HG03108 (cell line): Measurements from ENCODE around the gene PP2D1.
"Not testable (repeated sequence)": the region's sequence is repeated elsewhere in the genome, so short reads cannot be mapped to it uniquely, and the experiment has no call there.

ENCODE experiments used
- ATAC-seq: cut with Tn5 transposase; IDR thresholded peaks from one replicate; pipeline ENCODE4 v1.9.1; 2021; ENCODE audit warnings: moderate library complexity; ENCODE audit not compliant: unreplicated experiment

Gene PP2D1, protein sequence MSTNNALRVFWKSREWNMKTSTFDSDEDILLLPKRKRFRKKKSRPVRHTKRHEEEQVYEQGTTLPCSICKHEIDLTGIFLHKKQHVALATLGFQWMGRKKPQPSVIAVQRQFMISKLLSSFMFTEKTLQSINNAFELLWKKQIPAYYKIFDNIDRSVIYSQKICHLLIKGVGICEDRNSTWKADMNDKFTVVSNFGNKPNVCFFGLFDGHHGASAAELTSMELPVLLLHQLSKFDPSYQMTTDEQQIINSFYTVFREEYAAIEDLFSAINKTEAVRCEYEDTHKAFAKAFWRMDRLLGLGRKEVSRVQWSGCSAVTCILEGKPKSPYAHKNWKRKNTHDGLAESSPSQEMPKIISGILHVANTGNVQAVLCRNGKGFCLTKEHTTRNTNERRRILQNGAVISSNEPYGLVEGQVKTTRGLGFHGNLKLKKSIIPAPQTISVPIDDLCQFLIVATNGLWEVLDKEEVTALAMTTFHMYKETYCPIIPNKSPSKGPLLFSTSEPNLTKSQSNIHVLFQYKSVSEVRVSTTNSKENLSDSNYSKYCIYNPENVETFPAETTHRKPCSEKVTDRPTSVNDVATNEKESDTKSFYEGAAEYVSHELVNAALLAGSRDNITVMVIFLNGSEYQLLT

DNA sequence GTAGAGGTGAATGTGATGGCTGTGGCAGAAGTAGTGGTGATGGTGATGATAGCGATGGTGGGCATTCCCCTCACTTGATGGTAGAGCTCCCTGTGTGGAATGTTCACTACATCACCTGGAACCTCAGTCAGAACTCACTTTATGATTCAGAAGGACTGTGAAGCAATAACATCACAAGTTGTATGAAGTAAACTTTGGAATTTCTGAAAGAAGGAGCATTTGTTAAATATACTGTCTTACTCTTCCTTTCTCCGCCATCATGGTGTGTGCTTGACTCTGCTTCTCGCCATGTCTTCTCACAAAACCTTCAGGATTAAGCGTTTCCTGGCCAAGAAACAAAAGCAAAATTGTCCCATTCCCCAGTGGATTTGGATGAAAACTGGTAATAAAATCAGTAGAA lies at the start of gene PP2D1:
TSS of gene PP2D1 (minus strand) at position 101 of the 400 bp plus-strand sequence. CDS start 192 bp downstream, outside the sequence.
- no peak for ATAC-seq

DNA sequence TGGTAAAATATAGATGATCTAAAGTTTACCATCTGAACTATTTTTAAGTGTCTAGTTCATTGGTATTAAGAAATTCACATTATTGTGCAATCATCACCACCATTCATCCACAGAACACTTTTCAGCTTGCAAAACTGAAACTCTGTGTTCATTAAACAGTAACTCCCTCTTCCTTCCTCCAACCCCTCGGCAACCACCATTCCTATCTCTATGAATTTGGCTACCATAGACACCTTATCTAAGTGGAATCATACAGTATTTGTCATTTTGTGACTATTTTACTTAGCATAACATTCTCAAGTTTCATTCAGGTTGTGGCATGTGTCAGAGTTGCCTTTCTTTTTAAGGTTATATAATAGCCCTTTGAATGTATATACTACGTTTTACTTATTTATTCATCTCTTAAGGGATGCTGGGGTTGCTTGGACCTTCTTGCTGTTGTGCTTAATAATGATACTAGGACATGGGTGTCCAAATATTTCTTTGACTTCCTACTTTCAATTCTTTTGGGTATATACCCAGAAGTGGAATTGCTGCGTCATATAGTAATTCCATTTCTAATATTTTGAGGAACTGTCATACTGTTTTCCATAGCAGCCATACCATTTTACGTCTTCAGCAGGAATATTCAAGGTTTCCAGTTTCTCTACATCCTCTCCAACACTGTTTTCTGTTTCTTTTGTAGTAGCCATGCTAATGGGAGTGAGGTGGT lies 49.1 kb upstream of the PP2D1 start:
- peak; percentile 64 for ATAC-seq

GRCh38 chr3:20059929-20060328 lies 47.9 kb upstream of the PP2D1 start:
- ATAC-seq = no peak

GRCh38 chr3:20057612-20058180 lies 45.6 kb upstream of the PP2D1 start:
- no peak for ATAC-seq

- no peak for ATAC-seq
These were observed 44.9 kb upstream of the PP2D1 start for GRCh38 chr3:20056725-20057611.

DNA sequence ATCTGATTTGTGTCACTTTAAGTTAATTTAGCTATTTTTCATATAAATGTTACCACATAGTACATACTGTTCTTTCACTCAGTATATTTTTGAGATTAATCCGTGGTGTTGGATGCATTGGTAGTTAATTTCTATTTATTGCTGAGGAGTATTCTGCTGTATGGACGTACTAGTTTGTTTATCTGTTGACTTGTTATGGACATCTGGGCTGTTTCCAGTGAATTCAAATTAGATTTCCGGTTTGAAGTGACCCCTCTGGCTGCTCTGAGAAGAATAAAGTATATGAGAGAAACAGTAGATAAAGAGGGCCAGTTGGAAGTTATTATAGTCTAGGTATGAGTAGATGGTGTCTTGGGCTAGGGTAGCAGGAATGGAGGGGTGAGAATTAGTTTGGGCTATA lies 43.8 kb upstream of the PP2D1 start:
- no peak for ATAC-seq

- peak; percentile 15 for ATAC-seq
These were observed 43.1 kb upstream of the PP2D1 start for GRCh38 chr3:20055020-20055775.

DNA sequence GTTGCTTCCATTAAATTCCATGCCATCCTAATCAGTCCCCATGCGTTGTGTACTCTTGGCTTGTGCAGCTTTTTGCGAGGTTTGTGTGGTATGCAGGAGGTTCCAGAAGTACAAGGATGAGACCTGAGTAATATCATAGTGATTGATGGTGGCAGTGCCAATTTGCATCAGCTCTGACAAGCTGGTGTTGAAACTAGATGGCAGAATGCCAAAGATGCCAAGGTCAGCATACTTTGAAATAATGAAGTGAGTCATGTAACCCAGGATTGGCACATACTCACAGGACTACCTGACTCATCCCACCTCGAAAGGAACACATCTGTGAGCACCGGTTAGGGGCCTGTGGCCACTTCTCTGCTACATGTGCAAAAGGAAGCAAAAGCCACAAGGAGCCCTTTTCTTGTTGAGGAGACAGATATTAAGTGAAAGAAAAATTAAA lies 42.5 kb upstream of the PP2D1 start:
- ATAC-seq = peak; percentile 84

GRCh38 chr3:20052851-20053250 lies 40.8 kb upstream of the PP2D1 start:
- ATAC-seq = no peak

DNA sequence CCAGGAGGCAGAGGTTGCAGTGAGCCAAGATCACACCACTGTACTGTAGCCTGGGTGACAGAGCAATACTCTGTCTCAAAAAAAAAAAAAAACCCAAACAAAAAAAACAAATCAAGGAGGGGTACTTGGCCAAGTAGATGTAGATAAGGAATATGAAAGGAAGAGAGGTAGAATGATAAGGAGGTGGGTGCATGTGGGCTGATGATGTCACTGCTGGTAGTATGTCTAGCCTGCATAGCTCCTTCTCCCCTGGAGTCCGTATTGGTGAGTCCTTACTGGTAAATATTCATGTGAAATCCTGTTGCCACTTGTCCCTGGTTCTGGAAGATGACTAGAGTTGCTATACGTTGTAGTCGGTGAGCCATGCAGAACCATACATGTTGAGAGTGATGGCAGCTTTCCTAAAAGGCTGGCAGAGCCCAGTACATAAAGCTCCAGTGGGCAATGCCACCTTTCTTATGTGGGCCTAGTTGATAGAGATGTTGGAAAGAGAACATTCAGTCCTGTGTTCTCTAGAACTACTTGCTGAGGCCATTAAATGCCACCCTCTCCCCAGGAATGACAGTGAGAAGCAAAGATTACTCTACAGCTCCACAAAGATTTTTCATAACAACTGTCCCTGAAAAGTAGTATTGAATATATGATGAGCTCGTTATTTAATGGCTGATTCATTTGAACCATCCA lies 39.2 kb upstream of the PP2D1 start:
- no peak for ATAC-seq

GRCh38 chr3:20047976-20048883 lies 36.2 kb upstream of the PP2D1 start:
- peak; percentile 7 for ATAC-seq

- no peak for ATAC-seq
These were observed 35.3 kb upstream of the PP2D1 start for GRCh38 chr3:20047341-20047779.

- ATAC-seq = no peak
These were observed 34.5 kb upstream of the PP2D1 start for GRCh38 chr3:20046556-20046955.

DNA sequence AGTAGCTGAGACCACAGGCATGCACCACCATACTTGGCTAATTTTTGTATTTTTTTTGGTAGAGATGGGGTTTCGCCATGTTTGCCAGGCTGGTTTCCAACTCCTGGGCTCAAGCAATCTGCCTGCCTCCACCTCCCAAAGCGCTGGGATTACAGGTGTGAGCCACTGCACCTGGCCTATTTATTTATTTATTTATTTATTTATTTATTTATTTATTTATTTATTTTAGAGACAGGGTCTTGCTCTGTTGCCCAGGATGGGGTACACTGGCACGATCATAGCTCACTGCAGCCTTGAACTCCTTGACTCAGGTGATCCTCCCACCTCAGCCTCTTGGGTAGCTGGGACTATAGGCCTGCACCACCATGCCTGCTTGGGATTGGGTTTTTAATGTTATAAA lies 33.1 kb upstream of the PP2D1 start:
- ATAC-seq = not testable (repeated sequence)

- no peak for ATAC-seq
These were observed 31.8 kb upstream of the PP2D1 start for GRCh38 chr3:20043825-20044224.

- peak; percentile 16 for ATAC-seq
These were observed 31.3 kb upstream of the PP2D1 start for GRCh38 chr3:20043396-20043795.

DNA sequence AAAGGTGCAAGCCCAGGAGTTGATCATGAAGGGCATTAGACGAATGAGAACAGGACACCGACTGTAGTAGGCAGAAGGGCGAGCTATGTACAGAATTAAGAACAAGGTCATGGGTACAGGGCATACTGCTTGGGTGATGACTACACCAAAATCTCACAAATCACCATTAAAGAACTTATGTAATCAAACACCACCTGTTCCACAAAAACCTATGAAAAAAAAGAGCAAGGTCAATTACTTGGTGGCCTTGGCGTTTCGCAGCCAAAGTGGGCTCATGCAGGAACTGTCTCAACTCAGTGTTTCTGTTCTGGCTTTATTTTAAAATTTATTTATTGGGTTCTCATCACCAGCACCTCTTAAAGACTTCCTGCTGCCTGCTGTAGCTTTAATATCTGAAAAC lies 30.3 kb upstream of the PP2D1 start:
- no peak for ATAC-seq

DNA sequence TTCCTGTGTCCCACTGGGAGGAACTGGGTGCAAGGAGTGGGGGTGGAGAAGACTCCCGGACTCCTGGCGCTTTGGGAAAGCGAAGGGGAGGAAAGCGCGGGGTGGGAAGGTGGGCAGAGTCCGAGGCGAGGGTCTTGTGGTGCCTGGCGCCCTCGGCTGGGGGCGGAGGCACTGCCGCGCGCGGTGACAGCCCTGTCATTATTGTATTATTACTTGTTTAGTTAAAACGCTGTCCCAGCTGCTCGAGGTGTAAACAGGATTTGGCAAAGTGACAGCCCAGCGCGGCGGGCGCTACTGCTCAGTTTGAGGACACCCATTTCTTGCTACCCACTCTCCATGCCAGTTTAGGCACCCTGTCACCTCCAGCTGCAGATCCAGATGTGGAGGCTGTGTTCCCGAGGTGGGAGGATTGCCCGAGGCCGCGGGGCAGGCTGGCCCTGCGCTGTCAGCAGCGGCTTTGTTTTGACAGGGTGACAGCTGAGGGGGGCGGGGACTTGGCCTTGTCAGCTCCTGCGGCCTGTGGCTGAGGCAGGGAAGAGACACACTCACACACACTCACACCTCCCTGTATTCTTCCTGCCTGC lies 29.2 kb upstream of the PP2D1 start:
- peak; percentile 46 for ATAC-seq
